ENCODE measurements around the gene TAS1R3.

The TAS1R3 gene

DNA sequence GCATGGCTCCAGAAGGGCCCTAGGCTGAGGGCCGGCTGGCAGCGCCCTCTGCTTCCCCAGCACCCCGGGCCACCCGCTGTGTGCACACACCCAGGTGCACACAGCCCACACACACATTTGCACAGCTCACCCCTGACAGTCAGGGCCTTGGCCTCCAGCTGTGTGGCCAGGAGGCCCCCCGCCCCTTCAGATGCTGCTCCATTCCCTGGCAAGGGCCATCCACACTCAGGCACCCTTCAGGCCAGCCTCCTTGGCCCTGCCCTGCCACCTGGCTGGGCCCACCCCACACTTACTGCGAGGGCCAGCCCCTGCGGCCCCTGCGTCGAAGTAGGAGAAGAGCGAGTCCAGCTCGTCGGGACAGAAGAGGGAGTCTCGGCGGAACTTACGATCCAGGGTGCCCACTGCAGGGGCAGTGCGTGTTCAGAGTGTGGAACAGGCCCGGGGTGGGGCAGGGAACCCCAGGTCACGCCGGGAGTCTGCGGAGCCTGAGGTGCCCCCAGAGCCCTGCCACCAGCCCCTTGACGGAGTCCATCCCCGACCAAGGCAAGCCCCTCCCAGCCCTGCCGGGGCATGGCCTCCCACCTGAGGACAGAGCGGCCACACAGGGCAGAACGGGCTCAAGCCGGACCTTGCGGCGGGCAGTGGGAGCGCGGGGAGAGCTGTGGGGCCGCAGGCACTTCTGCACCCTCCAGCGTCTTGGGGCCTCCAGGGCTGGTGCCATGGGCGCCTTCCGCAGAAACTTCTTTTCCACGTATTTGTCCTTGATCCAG, 35.7 kb upstream of the TAS1R3 start:
- DNase-seq, result no peak

DNA sequence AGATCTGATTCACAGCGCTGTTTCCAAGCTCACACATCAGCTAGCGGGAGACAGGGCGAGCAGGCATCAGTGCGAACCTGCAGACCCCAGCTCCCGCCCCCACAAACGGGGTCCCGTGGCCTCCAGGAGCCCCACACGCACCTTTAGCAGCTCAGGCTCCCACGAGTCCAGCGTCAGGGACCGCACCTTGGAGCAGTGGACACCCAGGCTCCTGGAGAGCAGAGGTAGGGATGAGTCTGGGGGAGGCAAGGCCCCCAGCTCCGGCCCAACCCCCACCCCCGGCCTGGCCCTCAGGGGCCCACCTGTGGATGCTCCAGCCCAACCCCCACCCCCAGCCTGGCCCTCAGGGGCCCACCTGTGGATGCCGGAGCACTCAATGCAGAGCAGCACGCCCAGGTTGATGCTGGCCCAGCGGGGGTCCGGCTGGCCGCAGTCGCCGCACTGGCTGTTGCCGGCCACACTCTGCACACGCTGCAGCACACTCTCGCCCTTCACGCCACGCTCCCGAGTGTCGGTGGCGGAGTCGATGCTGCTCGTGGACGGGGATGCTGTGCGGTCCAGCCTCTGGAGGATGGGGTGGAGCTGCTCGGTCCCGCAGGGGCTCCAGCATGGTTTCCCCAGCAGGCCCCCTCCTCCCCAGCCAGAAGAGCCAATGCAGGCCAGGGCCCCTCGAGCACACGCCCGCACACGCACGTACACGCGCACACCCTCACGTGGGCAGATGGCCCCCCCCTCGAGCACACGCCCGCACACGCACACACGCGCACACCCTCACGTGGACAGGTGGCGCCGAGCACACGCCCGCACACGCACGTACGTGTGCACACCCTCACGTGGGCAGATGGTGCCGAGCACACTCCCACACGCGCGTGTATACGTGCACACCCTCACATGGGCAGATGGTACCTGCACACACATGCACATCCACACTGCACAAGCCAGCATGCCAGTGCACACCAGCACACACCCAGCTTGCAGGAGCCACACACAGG, 34.7 kb upstream of the TAS1R3 start:
- no peak for DNase-seq

DNA sequence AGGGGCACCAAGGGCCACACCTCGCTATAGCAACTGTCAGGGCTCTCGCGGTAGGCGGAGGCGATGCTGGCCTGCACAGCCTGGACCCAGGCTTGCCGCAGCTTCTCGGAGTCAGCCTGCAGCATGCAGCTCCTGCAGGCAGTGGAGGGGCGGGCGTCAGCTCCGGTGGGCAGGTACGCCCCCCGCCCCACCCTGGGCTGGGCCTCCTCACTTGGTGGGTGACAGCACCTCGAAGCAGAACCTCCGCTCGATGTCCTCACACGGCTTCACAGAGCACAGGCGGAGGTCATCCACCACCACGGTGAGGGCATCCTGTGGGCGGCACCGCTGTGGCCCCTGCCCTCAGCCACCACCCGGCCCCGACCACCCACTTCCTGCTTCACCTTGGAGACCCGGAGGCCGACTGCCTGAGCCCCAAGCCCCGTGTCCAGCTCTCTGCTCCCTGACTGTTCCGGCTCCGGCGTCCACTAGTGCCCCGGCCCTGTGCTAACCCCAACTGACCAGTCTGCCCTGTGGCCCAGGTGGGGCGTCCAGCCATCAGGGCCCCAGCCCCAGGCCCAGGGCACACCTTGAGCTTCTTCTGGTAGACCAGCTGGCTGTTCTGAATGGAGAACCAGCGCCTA, 33.2 kb upstream of the TAS1R3 start:
- no peak for DNase-seq

DNA sequence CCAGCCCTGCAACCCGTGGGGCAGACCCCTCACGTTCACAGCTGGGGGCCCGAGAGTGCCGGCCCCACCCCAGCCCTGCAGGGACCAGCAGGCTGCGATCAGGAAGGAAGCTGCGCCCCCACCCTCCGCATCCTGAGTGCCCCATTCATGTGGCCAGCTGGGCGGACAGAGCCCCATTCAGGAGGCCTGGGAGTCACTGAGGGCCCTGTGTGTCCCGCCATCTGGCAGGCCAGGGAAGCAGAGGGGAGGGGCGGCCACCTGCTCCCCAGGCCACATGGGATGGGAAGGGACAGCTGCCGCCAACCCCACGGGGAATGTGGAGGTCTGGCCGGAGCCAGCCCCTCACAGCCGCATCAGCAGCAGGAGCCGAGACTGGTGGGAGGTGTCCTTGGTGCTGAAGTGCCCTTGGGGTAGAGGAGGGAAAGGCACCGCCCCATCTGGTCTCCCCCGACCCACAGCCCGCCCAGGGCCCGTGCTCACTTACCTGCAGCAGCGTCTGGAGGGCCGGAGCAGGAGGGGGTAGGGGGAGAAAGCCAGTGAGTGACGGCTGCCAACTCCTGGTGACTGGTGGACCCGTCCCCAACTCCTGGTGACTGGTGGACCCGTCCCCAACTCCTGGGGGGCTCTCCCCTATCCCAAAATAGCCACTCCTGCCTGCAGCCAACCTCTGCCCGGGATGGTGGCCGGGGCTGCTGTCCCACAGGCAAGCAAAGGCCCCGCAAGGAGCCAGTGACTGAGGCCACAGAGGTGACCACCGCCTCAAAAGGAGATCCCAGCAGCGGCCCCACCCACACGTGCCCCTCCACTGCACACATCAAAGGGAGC, 32.0 kb upstream of the TAS1R3 start:
- no peak for DNase-seq

DNA sequence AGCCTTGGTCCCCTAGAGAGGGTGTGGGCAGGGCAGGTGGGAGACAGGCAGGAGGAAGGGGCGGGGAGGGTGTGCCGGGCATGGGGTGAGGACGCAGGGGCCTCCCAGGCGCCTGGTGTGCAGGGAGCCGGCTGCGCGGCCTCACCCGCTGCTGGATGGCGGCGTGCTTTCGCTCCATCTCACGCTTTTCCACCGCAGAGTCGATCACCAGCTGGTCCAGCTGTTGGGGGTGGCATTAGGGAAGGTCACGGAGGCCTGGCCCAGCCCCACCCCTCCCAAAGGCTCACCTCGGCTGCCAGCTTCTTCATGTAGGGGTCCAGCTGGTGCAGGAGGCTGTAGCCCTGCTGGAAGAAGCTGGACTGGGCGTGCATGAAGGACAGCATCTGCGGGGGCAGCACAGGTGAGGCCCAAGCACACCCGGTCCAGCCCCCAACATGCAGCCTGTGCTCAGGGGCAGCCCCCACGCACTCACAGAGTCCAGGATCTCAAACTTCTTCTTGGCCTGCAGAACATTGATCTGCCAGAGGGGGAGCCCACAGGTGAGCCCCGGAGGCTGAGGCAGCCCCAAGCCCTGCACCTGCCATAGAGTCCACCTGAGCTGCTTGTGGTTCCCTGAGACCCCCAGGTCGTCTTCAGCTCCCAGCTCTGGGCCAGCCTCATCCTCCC, 31.3 kb upstream of the TAS1R3 start:
- DNase-seq, result no peak

DNA sequence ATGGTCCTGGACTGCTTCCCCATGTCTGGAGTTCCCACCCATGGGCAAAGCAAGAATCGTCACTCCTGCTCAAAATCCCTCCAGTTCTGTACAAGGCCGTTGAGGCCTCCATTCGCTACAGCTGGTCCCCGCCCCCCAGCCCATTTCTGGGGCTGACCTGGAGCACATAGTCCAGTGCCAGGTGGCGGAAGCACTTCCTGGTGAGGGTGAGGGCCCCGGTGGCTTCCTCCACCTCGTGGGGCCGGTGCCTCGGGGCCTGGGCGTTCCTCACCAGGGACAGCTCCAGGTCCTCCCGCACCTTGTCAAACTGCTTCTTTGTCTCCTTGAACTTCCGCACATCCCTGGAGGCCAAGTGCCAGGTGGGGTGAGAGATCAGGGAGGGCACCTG, 30.7 kb upstream of the TAS1R3 start:
- no peak for DNase-seq

DNA sequence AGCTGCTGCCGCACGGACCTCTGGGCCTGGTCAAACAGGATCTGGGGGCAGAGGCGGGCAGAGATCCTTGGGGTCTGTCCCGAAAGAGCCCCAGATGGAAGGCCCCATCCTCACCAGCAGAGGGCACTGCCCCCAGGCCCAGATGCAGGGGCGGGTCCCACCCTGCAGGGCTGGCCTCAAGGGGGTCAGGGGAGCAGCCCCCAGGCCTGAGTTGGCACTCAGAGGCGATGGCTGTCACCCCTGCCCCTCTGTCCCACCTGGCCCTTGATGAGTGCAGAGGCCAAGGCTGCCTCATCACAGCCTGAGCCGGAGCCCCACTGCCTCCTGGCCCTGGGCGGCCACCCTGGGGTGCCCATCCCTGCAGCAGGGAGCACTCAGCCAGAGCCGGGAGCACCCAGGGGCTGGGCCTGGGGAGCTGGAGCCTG, 29.1 kb upstream of the TAS1R3 start:
- no peak for DNase-seq

DNA sequence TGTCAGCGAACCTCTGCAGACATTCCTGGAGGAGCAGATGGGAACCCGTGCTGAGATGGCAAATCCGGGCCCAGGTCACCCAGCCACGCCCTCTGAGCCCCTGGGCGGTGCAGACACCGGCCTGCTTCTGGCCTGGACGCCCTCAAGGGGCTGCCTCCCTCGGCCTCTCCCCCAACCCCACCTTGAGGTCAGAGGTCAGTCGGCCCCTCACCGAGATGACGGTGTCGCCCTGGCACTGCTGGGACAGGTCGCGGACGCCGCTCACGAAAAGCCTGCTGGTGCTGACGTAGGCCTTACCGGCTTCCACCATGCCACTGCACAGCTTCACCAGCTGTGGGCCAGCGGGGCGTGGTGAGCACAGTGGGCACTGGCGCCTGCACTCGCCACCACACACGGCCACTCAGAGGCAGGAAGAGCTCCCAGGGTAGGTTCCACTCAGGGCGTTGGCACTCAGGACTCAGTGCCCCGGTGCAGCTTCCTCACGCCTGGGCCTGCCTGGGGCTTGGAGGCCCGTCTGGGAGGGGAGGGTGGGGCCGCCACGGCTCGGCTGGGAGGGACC, 28.1 kb upstream of the TAS1R3 start:
- no peak for DNase-seq

DNA sequence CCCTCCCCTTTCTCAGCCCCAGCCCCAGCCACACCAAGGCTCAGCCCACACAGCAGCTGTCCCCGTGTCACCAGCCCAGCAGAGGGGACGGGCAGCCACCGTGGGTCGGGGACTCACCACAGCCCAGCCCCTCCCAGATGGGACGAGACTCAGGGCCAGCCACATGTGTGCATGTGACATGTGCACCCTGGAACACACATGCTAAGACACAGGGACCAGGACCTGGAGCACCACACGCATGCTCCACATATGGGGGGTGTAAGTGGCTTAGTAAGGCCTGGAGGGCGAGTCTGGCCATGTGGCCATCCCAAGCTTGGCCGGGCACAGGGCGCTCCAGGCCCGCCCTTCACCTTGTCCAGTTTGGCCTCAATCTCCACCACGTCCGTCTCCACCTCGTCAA, 27.3 kb upstream of the TAS1R3 start:
- DNase-seq, result no peak

DNA sequence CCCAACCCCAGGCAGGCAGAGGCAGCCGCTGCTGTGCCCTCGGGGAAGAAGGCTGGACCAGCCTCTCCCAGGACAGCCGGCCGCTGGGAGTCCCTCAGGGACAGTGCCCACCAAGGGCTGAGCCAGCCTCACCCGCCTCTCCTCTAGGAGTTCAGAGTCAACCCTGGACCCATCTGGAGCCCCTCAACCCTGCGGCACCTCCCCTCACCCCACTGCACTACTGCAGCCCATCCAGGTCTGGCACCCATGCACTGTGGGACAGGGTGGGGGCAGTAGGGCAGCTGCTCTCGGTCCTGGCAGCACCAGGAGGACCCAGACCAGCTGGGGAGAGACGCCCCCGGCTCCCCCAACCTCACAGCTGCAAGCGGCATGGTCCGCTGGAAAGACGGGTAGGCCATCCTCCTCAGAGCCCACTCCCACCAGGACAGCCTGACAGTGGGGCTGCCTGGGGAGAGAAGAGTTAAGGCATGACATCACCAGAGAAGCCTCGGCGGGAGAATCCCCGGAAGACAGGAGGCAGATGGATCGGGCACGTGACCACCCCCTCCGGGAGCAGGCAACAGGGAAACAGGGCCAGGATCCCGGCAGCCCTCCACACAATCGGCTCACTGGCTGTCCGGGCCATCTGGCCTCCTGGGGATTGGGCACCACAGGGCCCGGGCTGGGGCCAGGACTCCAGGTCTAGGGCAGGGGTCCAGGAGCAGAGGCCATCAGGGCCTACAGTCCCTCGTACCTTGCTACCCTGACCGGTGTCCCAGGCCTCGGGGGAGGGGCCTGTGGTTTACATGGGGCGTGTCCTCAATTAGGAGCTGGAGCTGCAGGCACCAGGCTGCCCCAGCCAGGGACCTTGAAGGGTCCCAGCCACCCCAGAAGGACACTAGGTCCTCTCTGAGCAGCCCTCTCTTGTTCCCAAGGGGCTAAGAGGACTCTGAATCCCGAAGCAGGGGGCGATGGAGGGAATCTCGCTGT, 26.5 kb upstream of the TAS1R3 start:
- no peak for DNase-seq

DNA sequence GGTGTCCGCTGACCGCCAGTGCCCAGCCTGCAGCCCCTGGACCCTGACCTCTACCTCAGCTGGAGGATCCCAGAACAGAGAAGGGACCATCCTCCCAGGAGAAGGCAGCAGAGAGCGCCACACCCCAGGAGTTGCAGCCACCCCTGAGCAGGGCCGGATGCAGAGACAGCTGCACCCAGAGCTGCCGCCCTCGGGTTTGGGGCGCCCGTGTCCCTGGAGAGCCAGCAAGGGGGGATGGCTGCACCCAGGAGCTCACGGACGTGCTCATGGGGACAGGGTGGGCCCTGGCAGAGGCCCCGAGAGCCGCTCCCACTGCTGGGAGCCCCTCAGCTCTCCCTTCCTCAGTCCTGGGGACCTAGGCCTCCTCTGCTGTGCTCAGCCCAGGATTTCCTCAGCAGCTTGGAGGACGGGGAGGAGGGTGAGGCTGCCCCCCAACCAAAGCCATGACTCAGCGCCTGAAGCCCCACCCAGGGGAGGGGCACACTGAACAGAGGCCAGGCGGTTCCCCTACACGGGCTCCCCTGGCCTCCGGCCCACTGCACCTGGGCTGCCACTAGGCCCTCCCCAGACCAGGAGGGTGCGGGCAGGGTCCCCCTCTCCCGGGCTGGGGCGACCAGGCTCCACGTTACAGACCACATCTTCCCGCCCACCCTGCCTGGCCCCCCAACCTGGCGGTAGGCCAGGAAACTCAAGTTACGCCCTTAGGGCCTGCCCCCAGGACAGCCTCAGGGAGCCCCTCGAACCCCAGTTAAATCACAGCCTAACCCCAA, 25.6 kb upstream of the TAS1R3 start:
- peak; percentile 70 for DNase-seq

DNA sequence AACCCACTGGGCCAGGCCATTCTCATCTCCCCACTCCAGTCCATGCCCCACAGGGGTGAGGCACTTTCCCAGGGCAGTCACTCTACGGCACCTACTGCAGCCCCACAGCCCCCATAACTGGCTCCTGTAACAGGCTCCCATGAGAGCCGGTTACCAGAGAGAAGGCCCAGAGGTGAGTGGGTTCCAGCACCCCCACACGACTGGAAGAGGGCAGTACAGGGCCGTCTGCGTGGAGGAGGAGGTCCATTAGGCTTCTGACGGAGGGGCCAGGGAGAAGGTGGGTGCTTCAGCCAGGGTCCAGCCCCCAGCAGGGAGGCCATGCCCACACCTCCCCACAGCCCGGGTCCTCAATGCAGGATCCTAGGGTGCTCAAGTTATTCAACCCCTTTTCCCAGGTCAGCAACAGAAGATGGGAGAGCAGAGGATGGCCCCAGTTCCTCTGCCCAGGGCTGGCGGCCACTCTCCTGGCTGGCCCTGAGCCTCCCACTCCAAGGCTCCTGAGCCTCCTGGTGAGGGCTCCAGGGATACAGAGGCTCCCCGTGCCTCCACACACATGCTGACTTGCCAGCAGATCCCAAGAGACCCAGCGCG, 24.9 kb upstream of the TAS1R3 start:
- DNase-seq, result no peak

DNA sequence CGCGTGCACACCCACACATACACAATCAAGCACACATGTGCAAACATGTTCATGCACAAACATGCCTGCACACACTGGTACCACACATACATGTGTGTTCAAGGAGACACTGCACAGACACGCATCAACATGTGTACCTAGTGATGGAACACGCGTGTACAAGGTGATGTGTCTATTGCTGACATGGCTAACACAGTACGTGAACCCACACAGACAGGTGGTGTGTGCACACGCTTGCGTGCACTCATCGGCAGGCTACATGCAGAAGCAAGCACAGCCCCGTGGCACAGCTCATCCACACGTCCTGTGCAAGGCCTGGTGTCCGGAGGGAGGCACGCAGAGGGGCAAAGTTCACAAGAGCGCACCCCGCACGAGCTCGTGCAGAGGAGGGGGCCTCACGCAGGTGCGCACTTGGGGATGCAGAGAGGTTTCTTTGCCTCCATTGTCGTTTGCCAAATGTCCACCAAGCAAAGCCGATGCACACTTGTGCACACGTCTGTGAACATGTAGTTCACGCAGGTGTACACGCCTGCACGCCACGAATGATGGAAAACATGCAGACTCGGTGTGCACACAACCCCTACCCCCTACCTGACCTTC, 24.3 kb upstream of the TAS1R3 start:
- DNase-seq, result no peak

DNA sequence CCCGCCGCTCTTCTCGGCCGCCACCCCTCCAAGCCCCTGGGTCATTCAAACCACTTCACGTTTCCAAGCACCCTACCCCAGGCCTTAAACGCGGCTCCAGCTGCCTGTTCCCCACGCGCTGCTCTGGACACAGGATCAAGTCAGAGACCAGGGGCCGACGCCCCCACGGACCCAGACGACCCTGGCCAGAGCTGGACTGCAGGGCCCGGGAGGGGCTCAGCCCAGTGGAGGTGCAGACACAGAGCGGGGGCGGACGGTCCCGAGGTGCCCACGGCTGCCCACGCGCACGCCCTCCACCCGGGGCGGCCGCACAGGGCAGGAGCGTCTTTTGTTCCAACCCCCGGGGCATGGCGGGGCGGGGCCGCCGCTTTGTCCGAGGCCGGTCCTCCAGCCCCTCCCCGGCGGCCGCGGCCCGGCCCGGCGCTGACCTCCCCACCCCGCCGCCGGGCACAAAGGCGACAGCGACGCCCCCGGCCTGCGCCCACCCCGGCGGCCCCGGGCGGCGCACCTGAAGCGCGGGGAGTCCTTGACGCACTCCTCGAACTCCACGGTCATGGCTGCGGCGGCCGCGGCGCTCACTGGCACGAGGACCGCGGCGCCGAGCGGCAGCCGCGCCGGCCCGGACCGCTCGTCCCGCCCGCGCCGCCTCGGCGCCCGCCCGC, 23.7 kb upstream of the TAS1R3 start:
- DNase-seq, result no peak

DNA sequence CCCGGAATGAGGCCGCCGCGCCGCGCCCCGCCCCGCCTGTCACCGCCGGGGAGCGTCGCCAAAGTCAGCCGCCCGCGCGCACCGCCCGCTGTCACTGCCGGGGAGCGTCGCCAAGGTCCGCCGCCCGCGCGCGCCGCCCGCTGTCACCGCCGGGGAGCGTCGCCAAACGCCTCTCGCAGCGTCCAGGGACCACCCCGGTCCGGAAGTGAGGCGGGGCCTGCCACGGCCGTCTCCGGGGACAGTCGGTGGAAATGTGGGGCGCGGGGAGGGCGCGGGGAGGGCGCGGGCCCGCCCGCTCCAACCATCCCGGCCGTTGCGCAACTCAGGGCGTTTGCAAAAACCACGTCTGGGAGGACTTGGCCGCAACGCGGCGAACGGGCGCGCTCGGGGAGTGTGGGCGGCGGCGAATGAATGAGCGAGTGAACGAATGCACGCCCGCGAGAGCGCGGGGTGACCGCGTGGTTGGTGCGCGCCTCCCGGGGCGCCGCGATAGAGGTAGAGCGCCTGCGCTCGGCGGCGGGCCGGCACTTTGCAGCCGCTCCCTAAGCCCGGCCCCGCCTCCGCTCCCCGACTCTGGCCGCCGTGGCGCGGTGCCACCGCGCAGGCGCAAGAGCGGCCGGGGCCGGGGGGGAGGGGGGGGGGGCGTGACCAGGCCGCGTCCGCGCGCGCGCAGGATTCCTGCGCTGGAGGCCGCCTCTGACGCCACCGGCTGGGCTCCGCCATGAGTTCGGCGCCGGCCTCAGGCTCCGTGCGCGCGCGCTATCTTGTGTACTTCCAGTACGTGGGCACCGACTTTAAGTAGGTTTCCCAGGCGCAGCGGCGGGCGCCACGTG, 22.9 kb upstream of the TAS1R3 start, which contains the start of the genes ACAP3 and PUSL1:
TSS of gene ACAP3 (minus strand) at position 8 of the 833 bp plus-strand sequence. CDS start 115 bp downstream, outside the sequence.
TSS of gene PUSL1 (plus strand) at position 675 of the 833 bp plus-strand sequence. CDS start at position 722, 47 bp downstream.
- DNase-seq, result peak; percentile 88

DNA sequence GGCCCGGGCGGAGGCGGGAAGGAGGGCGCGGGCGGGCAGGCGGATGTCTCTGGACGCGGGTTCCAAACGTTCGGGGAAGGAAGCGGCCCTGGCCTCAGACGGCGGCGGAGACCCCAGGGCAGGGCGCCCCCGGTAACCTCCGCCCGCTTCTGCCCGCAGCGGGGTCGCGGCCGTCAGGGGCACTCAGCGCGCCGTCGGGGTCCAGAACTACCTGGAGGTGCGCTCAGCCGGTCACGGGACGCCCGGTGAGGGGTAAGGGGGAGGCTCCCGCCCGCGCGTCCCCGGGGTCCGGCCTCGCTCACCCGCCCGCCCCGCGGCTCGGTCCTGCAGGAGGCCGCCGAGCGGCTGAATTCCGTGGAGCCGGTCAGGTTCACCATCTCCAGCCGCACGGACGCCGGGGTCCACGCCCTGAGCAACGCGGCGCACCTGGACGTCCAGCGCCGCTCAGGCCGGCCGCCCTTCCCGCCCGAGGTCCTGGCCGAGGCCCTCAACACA, 22.3 kb upstream of the TAS1R3 start:
- DNase-seq, result no peak

Measured in stimulated activated CD4-positive, alpha-beta T cell treated with anti-CD3 and anti-CD28 coated beads, Interleukin-4, amount 100 ng/mL, for 1 hour (primary cell).